Measurements from ENCODE around the gene ZBTB5.
"Not testable (repeated sequence)": the region's sequence is repeated elsewhere in the genome, so short reads cannot be mapped to it uniquely, and the experiment has no call there.

ZBTB5 gene

GRCh38 chr9:37406603-37407401 is 58.4 kb downstream of the ZBTB5 start:
- TF ChIP-seq CTCF (IDR thresholded peaks at IDR 0.05; ENCODE audit: low read depth, low read length) = no peak
- DNase-seq (ENCODE audit: extremely low read depth, low read depth) = no peak

GRCh38 chr9:37405764-37406380 is 59.4 kb downstream of the ZBTB5 start:
- TF ChIP-seq CTCF (IDR thresholded peaks at IDR 0.05; ENCODE audit: low read depth, low read length) = no peak
- no peak for DNase-seq (ENCODE audit: extremely low read depth, low read depth)

- TF ChIP-seq CTCF (IDR thresholded peaks at IDR 0.05; ENCODE audit: low read depth, low read length) = no peak
- no peak for DNase-seq (ENCODE audit: extremely low read depth, low read depth)
Measured at GRCh38 chr9:37405350-37405749, 59.9 kb downstream of the ZBTB5 start.

- DNase-seq (ENCODE audit: extremely low read depth, low read depth) = no peak
- TF ChIP-seq CTCF (IDR thresholded peaks at IDR 0.05; ENCODE audit: low read depth, low read length) = no peak
Measured at GRCh38 chr9:37404590-37404989, 60.7 kb downstream of the ZBTB5 start.

- no peak for TF ChIP-seq CTCF (IDR thresholded peaks at IDR 0.05; ENCODE audit: low read depth, low read length)
- DNase-seq (ENCODE audit: extremely low read depth, low read depth) = no peak
Measured at GRCh38 chr9:37399336-37399735, 65.9 kb downstream of the ZBTB5 start.

GRCh38 chr9:37398464-37399025 is 66.7 kb downstream of the ZBTB5 start:
- TF ChIP-seq CTCF (IDR thresholded peaks at IDR 0.05; ENCODE audit: low read depth, low read length) = no peak
- no peak for DNase-seq (ENCODE audit: extremely low read depth, low read depth)

GRCh38 chr9:37397948-37398347 is 67.3 kb downstream of the ZBTB5 start:
- DNase-seq (ENCODE audit: extremely low read depth, low read depth) = not testable (repeated sequence)
